Stimulated activated CD4-positive, alpha-beta T cell treated with anti-CD3 and anti-CD28 coated beads, Interleukin-1b, Interleukin-23, amount 100 ng/mL, for 48 hours (primary cell): Measurements from ENCODE around the gene EFCAB6.

Experiments used
- DNase-seq: peaks from one replicate; pipeline ENCODE4 v3.0.0-alpha.2; 2020

The EFCAB6 gene

GRCh38 chr22:43497956-43498855, 313.9 kb downstream of the EFCAB6 start:
- DNase-seq = no peak

- DNase-seq = no peak
Measured at GRCh38 chr22:43493297-43493696, 318.8 kb downstream of the EFCAB6 start.

- DNase-seq = no peak
Measured at GRCh38 chr22:43491737-43492136, 320.4 kb downstream of the EFCAB6 start.

GRCh38 chr22:43491177-43491576, 320.9 kb downstream of the EFCAB6 start:
- DNase-seq = no peak

- no peak for DNase-seq
Measured at GRCh38 chr22:43490311-43490710, 321.8 kb downstream of the EFCAB6 start.

GRCh38 chr22:43488937-43489336, 323.2 kb downstream of the EFCAB6 start:
- DNase-seq = no peak

- DNase-seq = no peak
Measured at GRCh38 chr22:43488031-43488866, 323.9 kb downstream of the EFCAB6 start.

GRCh38 chr22:43487311-43488030, 324.6 kb downstream of the EFCAB6 start:
- no peak for DNase-seq

GRCh38 chr22:43485502-43486089, 326.5 kb downstream of the EFCAB6 start:
- DNase-seq = no peak

- DNase-seq = no peak
Measured at GRCh38 chr22:43484227-43484626, 327.9 kb downstream of the EFCAB6 start.

GRCh38 chr22:43483669-43484068, 328.4 kb downstream of the EFCAB6 start:
- no peak for DNase-seq

GRCh38 chr22:43483266-43483665, 328.8 kb downstream of the EFCAB6 start:
- DNase-seq = no peak

- DNase-seq = no peak
Measured at GRCh38 chr22:43482318-43482625, 329.8 kb downstream of the EFCAB6 start.

GRCh38 chr22:43481568-43482317, 330.4 kb downstream of the EFCAB6 start:
- peak; percentile 6 for DNase-seq

- DNase-seq = no peak
Measured at GRCh38 chr22:43479962-43480361, 332.1 kb downstream of the EFCAB6 start.

- no peak for DNase-seq
Measured at GRCh38 chr22:43479301-43479950, 332.7 kb downstream of the EFCAB6 start.
